Choroid plexus epithelial cell (primary cell): Measurements from ENCODE around the gene PRAME.
A peak's percentile ranks its signal among the peaks of the same experiment; 100 is the strongest.
"Not testable (repeated sequence)": the region's sequence is repeated elsewhere in the genome, so short reads cannot be mapped to it uniquely, and the experiment has no call there.

Source experiments
- DNase-seq: peaks from one replicate; pipeline ENCODE4 v3.0.0-alpha.2; 2010; ENCODE audit warnings: low read depth
- H3K4me3 ChIP-seq: 2 replicates; pipeline ENCODE4 v1.5.1; 2011; ENCODE audit warnings: low read depth, mild to moderate bottlenecking, control low read depth, low read length, moderate library complexity
- TF ChIP-seq, protein P1 (sequence below): conservative IDR thresholded peaks from 2 replicates; pipeline ENCODE4 v1.5.1; 2011; ENCODE audit warnings: low read depth, mild to moderate bottlenecking, control low read depth, inconsistent platforms, low read length, moderate library complexity

PRAME gene, protein sequence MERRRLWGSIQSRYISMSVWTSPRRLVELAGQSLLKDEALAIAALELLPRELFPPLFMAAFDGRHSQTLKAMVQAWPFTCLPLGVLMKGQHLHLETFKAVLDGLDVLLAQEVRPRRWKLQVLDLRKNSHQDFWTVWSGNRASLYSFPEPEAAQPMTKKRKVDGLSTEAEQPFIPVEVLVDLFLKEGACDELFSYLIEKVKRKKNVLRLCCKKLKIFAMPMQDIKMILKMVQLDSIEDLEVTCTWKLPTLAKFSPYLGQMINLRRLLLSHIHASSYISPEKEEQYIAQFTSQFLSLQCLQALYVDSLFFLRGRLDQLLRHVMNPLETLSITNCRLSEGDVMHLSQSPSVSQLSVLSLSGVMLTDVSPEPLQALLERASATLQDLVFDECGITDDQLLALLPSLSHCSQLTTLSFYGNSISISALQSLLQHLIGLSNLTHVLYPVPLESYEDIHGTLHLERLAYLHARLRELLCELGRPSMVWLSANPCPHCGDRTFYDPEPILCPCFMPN

DNA sequence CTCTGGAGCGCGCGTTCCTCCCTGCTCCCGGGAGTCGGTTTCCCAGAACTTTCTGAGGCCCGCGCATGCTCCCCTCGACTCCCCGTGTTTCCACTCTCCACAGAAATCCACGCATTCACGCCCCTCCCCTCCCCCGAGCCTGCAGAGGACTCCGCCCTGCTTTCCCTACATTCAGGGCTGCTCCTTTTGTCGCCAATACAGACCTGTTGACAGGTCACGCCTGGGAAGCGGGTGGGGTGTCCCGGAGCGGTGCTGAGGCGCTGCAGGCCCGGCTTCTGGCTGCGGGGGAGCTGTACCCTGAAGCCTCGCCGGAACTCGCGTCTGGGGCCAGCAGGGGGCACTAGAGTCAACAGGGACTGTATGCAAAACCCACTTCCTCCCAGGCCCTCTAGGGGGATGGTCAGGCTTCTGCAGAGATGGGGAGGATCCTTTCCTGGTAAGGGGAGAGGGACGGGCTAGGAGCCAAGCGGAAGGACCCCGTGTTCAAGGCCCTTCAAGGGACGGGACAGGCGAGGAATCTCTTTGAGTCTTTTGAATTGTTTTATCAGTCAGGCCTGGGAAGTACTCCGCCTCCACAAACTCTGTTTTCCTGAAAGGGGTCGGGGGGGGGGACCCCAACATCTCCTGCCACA, at the start of gene PRAME:
Gene PRAME (minus strand): TSS at position 294 of the 632 bp plus-strand sequence. CDS start 2,433 bp downstream, outside the sequence.
- H3K4me3 ChIP-seq, result no peak within 1 kb of the TSS
- TF ChIP-seq, protein P1, sequence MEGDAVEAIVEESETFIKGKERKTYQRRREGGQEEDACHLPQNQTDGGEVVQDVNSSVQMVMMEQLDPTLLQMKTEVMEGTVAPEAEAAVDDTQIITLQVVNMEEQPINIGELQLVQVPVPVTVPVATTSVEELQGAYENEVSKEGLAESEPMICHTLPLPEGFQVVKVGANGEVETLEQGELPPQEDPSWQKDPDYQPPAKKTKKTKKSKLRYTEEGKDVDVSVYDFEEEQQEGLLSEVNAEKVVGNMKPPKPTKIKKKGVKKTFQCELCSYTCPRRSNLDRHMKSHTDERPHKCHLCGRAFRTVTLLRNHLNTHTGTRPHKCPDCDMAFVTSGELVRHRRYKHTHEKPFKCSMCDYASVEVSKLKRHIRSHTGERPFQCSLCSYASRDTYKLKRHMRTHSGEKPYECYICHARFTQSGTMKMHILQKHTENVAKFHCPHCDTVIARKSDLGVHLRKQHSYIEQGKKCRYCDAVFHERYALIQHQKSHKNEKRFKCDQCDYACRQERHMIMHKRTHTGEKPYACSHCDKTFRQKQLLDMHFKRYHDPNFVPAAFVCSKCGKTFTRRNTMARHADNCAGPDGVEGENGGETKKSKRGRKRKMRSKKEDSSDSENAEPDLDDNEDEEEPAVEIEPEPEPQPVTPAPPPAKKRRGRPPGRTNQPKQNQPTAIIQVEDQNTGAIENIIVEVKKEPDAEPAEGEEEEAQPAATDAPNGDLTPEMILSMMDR, result peak; percentile 71
- peak; percentile 55 for DNase-seq

DNA sequence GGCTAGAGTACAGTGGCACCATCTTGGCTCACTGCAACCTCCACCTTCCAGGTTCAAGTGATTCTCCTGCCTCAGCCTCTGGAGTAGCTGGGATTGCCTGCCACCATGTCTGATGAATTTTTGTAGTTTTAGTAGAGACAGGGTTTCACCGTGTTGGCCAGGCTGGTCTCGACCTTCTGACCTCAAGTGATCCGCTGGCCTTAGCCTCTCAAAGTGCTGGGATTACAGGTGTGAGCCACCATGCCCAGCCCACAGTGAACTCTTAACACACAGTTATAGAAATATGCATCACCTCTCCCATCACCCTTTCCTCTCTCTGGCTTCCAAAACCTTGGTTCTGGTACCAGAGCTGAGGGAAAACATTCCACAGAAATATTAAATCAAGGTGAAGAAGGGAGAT, 49.0 kb upstream of the PRAME start:
- not testable (repeated sequence) for DNase-seq, H3K4me3 ChIP-seq

DNA sequence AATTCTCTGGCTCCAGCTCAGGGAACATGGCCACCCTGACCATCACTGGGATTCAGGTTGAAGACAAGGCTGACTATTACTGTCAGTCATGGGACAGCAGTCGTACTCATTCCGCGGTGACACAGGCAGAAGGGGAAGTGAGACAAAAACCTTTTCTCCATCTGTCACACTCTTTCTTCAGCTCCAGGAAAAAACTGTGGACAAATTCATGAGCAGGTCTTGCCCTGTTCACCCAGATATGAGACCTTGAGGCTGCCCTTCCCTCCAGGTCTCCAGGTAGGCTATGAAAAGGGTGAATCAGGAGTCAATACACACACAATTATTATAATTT, 46.0 kb upstream of the PRAME start:
- TF ChIP-seq, protein P1, result no peak
- H3K4me3 ChIP-seq, result no peak overlapping the region
- no peak for DNase-seq

DNA sequence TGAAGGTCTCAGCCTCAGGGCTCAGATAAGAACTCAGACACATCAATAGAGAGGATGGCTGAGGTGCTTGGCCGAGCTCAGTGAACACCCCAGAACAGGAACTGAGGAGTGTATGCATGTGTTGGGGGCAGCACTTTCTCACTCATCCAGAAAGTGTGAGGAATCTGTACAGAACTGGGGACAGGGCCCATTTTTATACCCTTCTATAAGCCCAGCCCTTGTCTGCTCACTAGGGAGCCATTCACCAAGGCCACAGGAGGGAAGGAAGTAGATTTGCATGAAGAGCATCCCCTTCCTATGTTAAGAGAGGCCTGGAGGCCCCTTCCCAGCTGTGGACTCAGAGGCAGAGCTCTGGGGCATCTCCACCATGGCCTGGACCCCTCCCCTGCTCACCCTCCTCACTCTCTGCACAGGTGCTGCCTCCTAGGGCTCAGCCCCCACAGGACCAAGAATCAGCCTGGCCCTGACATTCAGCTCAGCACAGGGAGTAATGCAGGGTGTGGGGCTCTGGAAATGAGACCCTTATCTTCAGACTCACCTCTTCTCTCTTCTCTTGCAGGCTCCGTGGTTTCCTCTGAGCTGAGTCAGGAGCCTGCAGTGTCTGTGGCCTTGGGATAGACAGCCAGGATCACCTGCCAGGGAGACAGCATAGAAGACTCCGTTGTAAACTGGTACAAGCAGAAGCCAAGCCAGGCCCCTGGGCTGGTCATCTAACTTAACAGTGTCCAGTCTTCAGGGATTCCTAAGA, 45.4 kb upstream of the PRAME start:
- H3K4me3 ChIP-seq, result no peak overlapping the region
- TF ChIP-seq, protein P1, result no peak
- DNase-seq, result no peak

DNA sequence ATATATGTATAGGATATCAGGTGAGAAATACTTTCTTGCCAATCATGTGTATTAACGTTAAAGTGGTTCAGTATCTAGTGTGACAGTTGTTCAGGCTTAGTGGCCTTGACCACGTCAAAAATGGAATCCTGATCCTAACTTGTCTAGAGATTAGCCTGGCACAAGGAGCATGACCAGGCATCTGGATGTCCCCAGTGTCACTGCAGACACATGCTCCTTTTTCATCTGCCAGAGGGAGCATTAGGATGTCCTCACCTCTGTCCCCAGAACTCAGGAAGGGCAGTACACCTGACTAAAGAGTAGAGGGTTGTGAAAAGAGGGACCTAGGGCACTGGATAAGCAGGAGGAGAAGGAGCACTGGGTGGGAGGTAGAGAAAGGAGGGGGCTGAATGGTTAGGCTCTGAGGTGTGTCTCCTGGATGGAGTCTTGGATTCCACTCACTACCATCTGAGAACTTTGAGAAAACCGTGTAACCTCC, 44.4 kb upstream of the PRAME start:
- TF ChIP-seq, protein P1, result no peak
- DNase-seq, result no peak

DNA sequence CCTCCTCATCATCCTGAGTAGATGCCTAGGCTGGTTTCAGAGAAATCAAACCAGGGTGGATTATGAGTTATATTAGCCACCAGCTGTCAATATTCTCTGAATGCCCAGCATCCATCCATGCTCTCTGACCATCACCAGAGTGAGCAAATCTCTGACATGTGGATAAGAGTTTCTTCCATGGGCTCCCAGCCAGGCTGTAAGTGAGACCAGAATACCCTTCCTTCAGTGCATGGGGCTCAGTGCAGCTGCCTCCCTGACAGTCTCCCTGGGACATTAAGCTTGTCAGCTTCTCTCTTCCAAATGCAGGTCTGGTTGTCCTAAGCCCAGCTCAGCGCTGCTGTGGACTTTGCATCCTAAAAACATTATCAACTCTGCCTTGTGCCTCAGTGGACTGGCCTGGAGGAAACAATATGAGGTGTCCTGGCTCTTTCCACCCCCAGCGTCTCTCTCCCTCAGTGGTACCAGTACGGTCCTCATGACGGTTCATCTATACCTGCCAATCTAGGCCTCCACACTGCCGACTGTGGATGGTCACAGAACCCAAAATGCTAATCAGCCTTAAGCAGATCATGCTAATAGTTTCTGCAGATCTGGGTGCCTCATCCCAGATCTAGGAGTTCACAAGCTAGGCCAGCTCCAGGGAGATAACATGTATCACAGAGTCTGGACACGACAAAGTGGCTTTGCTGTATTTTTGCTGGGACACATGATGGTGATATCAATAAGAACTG, 41.6 kb upstream of the PRAME start:
- no peak for DNase-seq
- H3K4me3 ChIP-seq, result no peak overlapping the region
- TF ChIP-seq, protein P1, result no peak

More for the DNA sequence above, 44.4 kb upstream of the PRAME start:
- no peak overlapping the region for H3K4me3 ChIP-seq

DNA sequence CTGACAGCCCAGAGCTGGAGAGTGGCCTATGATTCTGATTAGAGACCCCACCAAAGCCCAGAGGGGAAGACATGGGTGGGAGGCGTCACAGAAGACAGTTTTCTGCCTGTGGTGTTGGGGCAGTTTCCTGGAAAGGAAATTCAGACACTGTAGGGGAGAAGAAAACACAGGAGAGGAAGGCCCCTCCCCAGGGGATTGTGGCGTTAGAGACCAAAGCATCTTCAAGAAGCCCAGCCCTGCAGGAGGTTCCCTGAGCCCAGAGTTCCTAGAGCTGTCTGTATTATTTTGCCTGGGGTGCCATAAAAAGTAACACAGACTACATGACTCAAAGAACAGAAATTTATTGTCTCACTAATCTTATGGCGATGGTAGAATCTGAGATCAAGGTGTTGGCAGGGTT, 40.2 kb upstream of the PRAME start:
- no peak overlapping the region for H3K4me3 ChIP-seq
- no peak for DNase-seq
- TF ChIP-seq, protein P1, result no peak
